ENCODE data around the gene NRTN.

The NRTN gene

DNA sequence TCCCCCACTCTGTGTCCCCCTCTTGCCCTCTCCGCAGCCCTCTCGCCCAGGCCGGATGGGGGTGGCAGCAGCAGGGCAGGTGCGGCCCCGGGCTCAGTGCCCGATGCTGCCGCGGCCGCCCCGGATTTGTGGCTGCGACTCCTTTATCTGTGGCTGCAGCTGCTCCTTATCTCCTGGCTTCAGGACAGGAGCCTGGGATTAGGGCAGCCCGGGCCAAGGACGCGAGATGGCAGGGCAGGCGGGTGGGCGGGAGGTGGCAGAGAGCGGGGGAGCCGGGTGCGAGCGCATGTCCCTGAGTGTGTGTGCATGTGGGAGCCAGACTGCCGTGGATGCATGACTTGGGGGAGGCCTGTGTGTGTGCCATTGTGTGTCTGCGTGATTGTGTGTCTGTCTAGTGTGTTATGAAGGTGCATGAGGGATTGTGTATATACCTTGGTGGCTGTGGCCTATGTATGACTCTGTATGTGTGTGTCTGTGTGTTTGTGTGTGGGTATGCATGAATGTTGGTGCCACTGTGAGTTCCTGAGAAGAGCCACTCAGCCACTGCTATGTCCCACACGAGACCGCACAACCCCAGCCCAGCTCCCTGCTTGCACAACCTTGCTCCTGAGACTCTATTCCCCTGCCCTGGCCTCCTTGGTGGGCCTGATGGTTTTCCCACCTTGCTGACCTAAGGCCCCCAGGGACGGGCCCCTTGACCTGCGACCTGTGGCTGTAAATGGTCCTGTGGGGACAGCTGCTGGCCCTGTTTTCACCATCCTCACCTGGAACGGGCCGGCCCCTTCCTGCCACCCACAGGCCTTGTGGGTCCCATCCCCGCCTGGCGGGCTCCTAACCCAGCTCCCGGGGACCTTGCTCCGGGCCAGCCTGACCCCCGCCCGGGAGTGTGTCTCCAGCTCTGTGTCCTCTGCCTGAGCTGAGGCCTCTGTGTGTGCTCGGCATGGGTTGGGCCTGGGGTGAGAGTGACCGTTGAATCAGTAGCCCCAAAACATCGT lies 5.3 kb upstream of the NRTN start:
- peaks cover 11% of the 10 kb centered on the region for H3K4me1 ChIP-seq (ENCODE audit: insufficient read depth, low read length)
- H3K27me3 ChIP-seq (ENCODE audit: insufficient read depth, low read length) = no peaks in the 10 kb centered on the region

DNA sequence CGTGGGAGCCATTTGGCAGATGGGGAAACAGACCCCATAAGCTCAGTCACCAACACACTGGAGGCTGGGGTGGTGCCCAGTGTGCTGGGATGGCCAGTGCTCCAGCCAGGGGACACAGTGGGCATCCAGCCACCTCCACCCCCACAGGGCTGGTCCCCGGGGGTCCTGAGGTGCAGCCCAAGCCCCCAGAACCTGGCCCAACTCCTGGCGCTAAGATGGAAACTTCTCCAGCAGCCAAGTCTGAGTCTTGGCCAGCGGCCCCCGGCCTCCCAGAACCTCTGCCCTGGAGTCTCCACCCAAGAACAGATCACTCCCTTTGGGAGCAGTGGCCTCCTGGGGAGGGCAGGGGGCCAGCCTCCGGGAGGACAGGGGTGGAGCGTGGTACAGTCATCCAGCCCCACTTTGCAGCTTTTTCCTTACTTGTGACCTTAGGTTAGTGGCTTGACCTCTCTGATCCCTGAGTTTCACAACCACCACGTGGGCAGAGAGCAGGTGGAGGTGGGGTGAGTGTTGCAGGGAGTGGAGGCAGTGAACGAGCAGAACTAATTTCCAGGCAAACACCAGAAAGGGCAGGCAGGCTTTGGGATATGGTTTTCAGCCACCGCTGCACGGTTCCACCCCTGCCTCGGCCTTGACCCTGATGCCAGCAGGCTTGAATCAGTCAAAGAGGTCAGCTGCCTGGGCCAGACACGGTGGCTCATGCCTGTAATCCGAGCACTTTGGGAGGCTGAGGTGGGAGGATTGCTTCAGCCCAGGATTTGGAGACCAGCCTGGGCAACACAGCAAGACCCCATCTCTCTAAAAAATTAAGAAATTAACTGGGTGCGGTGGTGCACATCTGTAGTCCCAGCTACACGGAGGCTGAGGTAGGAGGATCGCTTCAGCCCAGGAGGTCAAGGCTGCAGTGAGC lies 4.3 kb upstream of the NRTN start:
- Histone ChIP-seq H3K36me3 (ENCODE audit: insufficient read depth, low read length) (no peaks in the 10 kb centered on the region), H3K4me3 (ENCODE audit: low read length) (no peak overlapping the region), H3K27me3 (ENCODE audit: insufficient read depth, low read length) (peaks cover 4% of the 10 kb centered on the region), H3K4me1 (ENCODE audit: insufficient read depth, low read length) (peaks cover 11% of the 10 kb centered on the region), H2AFZ (ENCODE audit: low read depth, low read length) (no peak overlapping the region), H3K9me3 (ENCODE audit: low read length) (no peaks in the 10 kb centered on the region)

More for the DNA sequence above, 5.3 kb upstream of the NRTN start:
- Histone ChIP-seq H3K9me3 (ENCODE audit: low read length) (no peaks in the 10 kb centered on the region), H3K36me3 (ENCODE audit: insufficient read depth, low read length) (no peaks in the 10 kb centered on the region), H3K4me3 (ENCODE audit: low read length) (no peak overlapping the region), H2AFZ (ENCODE audit: low read depth, low read length) (no peak overlapping the region)

DNA sequence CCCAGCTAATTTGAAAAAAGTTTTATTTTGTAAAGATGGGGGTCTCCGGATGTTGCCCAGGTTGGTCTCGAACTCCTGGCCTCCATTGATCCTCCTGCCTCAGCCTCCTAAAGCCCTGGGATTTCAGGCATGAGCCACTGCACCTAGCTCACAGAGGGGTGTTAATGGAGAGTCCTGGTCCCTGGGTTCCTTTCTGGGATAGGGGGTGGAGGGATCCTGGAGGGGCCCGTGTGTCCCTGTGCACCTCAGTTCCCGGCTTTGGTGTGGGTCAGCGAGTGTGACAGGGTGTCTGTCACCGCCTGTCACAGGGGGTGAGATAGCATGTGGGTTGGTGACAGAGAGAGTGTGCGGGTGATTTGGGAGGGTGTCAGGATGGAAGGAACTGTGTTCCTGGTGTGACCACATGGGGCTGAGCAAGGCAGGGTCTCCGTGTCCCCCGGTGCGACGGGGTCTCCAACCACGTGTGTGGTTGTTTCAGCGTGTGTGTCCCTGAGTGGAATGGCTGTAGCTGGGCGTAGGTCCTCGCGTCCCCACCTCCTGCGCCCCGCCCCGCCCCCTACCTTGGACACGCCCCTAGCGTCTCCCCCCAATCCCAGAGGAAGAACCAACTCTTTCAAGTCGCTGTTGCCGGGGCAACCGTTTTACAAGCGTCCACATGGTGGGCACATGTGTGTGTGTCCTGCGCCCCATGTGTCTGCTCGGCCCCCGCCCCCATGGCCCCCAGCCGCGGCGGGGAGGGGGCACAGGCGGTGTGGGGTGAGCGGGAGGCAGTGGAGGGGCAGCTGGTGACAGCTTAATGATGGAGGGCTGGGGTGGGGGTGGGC lies 2.9 kb upstream of the NRTN start:
- Histone ChIP-seq H3K4me1 (ENCODE audit: insufficient read depth, low read length) (peaks cover 11% of the 10 kb centered on the region), H3K4me3 (ENCODE audit: low read length) (no peak overlapping the region), H3K36me3 (ENCODE audit: insufficient read depth, low read length) (no peaks in the 10 kb centered on the region), H3K27me3 (ENCODE audit: insufficient read depth, low read length) (peaks cover 5% of the 10 kb centered on the region), H3K9me3 (ENCODE audit: low read length) (no peaks in the 10 kb centered on the region), H2AFZ (ENCODE audit: low read depth, low read length) (no peak overlapping the region)

DNA sequence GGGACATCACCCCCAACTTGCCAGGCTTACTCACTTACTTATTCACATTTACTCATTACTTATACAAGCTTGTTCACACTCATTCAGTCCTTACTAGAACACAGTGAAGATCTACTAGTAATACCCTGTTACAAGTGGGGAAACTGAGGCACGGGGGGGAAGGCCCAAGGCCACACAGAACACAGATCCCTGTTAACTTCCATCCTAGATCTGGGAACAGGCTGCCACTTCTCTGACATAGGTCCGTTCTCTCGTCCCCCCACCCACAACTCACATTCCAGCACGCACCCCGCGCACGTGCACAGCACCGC lies 1.5 kb upstream of the NRTN start:
- H3K4me3 ChIP-seq (ENCODE audit: low read length) = no peak overlapping the region
- no peaks in the 10 kb centered on the region for H3K36me3 ChIP-seq (ENCODE audit: insufficient read depth, low read length)
- H3K27me3 ChIP-seq (ENCODE audit: insufficient read depth, low read length) = peaks cover 5% of the 10 kb centered on the region

DNA sequence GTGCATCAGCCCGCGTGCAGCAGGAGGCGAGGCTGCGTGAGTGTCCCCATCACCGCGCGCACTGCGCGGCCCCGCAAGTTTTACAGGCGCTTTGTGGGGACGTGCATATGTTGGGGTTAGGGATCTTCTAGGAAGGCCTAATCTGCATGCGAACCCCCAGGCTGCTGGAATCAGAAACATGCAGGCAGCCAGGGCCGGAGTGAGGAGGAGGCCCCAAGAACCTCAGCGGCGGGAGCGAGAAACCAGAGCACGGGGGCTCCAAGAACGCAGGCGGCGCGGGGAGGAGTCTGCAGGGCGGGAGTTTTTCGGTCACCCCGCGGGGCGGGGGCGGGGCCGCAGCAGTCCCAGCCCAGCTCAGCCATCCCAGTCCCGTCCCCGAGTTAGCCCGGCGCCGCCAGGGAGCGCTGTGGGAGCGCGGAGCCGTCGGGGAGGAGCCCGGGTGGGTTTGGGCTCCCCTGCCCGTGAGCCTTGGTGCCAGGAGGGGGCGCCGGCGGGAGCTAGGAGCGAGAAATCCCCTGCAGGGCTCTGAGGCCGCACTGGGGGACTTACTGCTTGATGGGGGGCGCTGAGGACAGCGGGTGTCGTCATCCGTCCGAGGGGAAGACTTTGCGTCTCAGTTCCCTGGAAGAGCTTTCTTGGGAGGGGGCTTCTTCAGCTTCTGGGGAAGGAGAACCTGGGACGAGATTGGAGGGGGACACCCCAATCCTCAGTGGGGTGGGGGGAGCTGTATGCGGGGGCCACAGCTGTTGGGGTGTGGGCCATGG lies 933 bp upstream of the NRTN start:
- Histone ChIP-seq H3K4me3 (ENCODE audit: low read length) (no peak overlapping the region), H3K27me3 (ENCODE audit: insufficient read depth, low read length) (peaks cover 5% of the 10 kb centered on the region), H3K4me1 (ENCODE audit: insufficient read depth, low read length) (peaks cover 11% of the 10 kb centered on the region), H2AFZ (ENCODE audit: low read depth, low read length) (no peak overlapping the region), H3K36me3 (ENCODE audit: insufficient read depth, low read length) (no peaks in the 10 kb centered on the region), H3K9me3 (ENCODE audit: low read length) (no peaks in the 10 kb centered on the region)

More for the DNA sequence above, 1.5 kb upstream of the NRTN start:
- peaks cover 11% of the 10 kb centered on the region for H3K4me1 ChIP-seq (ENCODE audit: insufficient read depth, low read length)
- no peaks in the 10 kb centered on the region for H3K9me3 ChIP-seq (ENCODE audit: low read length)
- no peak overlapping the region for H2AFZ ChIP-seq (ENCODE audit: low read depth, low read length)

DNA sequence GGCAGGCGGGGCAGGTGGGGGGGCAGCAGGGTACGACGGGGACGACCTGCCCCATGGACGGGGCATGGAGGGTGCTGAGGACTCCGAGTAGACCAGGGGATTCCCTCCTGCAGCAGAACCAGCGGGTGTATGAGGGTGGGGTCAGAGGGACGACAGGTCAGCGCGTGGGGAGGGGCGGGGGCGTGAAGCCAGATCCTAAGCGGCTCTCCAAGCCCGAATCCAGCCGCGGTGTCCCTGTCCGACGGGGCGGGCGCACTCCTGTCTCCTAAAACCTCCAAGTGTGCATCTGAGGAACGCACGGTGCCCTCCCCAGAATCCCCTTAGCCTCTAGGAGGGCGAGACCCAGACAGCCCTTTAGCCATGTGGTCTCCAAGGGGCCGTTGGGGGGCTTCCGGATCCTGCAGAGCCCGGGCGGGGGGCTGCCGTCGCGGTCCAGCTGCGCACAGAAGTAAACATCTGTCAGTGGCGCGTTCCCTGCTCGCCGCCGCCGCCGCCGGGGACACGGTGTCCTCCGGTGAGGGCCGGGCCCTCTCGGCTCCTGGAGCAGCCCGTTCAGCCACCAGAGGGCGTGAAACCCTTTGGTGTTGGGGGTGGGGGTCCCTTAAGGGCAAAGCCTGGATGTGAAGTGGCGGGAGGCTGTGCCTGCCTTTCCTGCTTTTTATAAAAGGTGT lies 730 bp downstream of the NRTN start:
- Histone ChIP-seq H3K4me3 (ENCODE audit: low read length) (no peak overlapping the region), H3K36me3 (ENCODE audit: insufficient read depth, low read length) (no peaks in the 10 kb centered on the region), H3K9me3 (ENCODE audit: low read length) (no peaks in the 10 kb centered on the region), H3K27me3 (ENCODE audit: insufficient read depth, low read length) (peaks cover 5% of the 10 kb centered on the region), H3K4me1 (ENCODE audit: insufficient read depth, low read length) (peaks cover 11% of the 10 kb centered on the region), H2AFZ (ENCODE audit: low read depth, low read length) (no peak overlapping the region)

DNA sequence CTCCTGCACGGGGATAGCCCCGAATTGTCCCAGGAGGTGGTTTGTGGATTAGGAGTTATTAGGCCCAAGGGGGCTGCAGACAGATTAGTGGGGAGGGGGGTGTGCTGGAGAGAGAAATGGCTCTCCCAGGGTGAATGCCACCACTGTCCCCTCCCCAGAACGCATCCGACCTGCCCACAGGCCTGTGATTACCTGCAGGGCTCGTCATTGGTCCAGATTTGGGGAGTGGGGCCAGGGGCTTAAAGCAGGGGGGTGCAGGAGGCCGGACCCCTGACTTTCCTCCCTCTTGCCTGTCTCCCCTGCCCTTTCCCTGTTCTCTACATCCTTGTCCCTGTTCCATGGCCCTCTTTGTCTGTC lies 1.2 kb downstream of the NRTN start:
- Histone ChIP-seq H3K9me3 (ENCODE audit: low read length) (no peaks in the 10 kb centered on the region), H3K4me3 (ENCODE audit: low read length) (no peak overlapping the region), H3K27me3 (ENCODE audit: insufficient read depth, low read length) (peaks cover 5% of the 10 kb centered on the region), H3K36me3 (ENCODE audit: insufficient read depth, low read length) (no peaks in the 10 kb centered on the region), H3K4me1 (ENCODE audit: insufficient read depth, low read length) (peaks cover 11% of the 10 kb centered on the region), H2AFZ (ENCODE audit: low read depth, low read length) (no peak overlapping the region)

DNA sequence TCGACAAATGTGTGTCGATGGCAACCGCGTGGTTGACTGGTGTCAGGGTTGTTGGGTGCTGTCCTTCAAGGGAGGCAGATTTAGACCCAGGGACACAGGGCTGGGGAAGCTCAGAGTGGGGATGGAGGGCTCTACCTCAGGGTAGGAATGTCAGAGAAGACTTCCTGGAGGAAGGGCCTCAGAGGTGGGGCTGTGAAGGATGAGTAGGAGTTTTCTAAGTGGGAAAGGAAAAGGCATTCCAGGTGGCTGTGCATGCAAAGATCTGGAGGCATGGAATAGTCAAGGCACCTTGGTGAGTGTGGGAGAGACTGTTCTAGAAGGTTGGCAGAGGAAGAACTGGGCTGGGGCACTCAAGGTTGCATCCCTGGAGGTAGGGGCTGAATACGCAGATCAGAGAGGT lies 2.0 kb downstream of the NRTN start:
- no peaks in the 10 kb centered on the region for H3K9me3 ChIP-seq (ENCODE audit: low read length)
- H2AFZ ChIP-seq (ENCODE audit: low read depth, low read length) = no peak overlapping the region
- peaks cover 5% of the 10 kb centered on the region for H3K27me3 ChIP-seq (ENCODE audit: insufficient read depth, low read length)
- no peaks in the 10 kb centered on the region for H3K36me3 ChIP-seq (ENCODE audit: insufficient read depth, low read length)
- H3K4me3 ChIP-seq (ENCODE audit: low read length) = no peak overlapping the region
- peaks cover 8% of the 10 kb centered on the region for H3K4me1 ChIP-seq (ENCODE audit: insufficient read depth, low read length)

DNA sequence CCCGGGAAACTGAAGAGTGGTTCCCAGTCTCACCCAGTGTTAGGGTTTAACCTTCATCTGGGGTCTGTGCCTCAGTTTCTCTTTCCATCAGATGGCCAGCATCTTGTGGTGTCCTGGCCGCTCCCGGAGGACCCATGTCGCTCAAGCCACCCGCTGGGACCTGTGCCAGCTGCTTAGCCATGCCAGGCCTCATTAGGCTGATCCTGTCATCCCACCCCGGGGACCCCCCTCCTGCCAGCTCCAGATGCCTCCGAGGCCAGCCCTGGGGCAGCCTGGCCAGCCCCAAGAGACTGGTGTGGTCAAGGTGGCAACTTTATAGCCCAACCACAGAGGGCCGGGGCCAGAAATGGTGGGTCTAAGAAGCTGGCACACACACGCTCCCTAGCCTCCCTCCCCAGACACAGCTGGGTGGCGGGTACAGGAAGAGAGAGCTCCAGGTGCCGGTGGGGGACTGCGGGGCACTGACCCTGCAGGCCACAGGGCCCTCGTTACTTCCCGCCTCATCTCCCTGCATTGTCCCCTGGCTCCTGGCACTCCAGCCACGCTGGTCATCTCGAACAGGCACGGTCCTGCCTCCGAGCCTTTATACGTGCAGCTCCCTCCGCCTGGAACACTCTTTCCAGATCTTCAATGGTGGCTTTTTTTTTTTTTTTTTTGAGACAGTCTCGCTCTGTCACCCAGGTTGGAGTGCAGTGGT lies 3.4 kb downstream of the NRTN start:
- peaks cover 5% of the 10 kb centered on the region for H3K27me3 ChIP-seq (ENCODE audit: insufficient read depth, low read length)
- no peaks in the 10 kb centered on the region for H3K9me3 ChIP-seq (ENCODE audit: low read length)
- no peak overlapping the region for H2AFZ ChIP-seq (ENCODE audit: low read depth, low read length)
- H3K4me1 ChIP-seq (ENCODE audit: insufficient read depth, low read length) = no peaks in the 10 kb centered on the region
- H3K36me3 ChIP-seq (ENCODE audit: insufficient read depth, low read length) = no peaks in the 10 kb centered on the region
- H3K4me3 ChIP-seq (ENCODE audit: low read length) = no peak overlapping the region

DNA sequence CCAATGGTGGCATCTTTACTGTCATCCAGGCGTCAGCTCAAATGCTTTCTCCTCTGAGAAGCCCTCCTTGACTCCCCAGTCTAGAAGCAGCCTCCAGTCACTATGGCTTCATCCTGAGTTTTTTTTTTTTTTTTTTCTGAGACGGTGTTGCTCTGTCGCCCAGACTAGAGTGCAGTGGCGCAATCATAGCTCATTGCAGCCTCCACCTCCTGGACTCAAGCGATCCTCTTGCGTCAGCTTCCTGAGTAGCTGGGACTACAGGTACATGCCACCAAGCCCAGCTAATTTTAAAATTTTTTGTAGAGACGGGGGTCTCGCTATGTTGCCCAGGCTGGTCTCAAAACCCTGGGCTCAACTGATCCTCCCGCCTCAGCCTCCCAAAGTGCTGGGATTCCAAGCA lies 4.2 kb downstream of the NRTN start:
- no peak overlapping the region for H3K4me3 ChIP-seq (ENCODE audit: low read length)
- H3K36me3 ChIP-seq (ENCODE audit: insufficient read depth, low read length) = no peaks in the 10 kb centered on the region
- H2AFZ ChIP-seq (ENCODE audit: low read depth, low read length) = no peak overlapping the region
- H3K27me3 ChIP-seq (ENCODE audit: insufficient read depth, low read length) = peaks cover 5% of the 10 kb centered on the region
- H3K4me1 ChIP-seq (ENCODE audit: insufficient read depth, low read length) = no peaks in the 10 kb centered on the region
- H3K9me3 ChIP-seq (ENCODE audit: low read length) = no peaks in the 10 kb centered on the region

DNA sequence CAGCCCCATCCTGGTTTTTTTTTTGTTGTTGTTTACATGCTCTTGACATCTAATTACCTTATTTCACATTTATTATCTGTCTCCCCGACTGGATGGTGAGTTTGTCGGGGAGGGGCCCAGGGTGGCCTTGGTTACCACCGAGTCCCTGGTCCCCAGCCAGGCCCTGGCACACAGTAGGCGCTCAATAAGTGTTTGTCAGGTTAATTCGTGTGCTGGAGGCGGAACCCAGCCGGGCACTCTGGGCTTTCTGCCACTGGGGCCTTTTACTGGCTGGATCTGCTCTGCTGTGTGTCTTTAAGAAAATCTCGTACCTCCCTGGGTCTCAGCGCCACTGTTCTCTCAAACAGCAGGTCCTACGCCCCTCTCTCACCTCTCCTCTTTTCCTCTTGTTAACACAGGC lies 4.6 kb downstream of the NRTN start:
- Histone ChIP-seq H3K4me1 (ENCODE audit: insufficient read depth, low read length) (no peaks in the 10 kb centered on the region), H3K4me3 (ENCODE audit: low read length) (no peak overlapping the region), H3K36me3 (ENCODE audit: insufficient read depth, low read length) (no peaks in the 10 kb centered on the region), H3K9me3 (ENCODE audit: low read length) (no peaks in the 10 kb centered on the region), H2AFZ (ENCODE audit: low read depth, low read length) (no peak overlapping the region), H3K27me3 (ENCODE audit: insufficient read depth, low read length) (peaks cover 5% of the 10 kb centered on the region)

Data from neuron (in vitro differentiated cells).